Panc1 (cell line): ENCODE measurements around the gene IFNAR2. TPM values are rescaled to one million over a fixed set of nuclear protein-coding genes. Genes with fewer than 3 reads are reported as not detected.

Experiments
- ATAC-seq: fragments of 200-7000 bp; cut with Tn5 transposase; 2 replicates; pipeline ENCODE4 v1.9.1; 2020; ENCODE audit warnings: mild to moderate bottlenecking, moderate library complexity
- BruUV-seq: library from RNA; stranded (reverse); fragments of 400-500 nt; replicated peaks from 2 replicates; lab custom pipeline; 2021; lab: Mats Ljungman, UMichigan
- CTCF ChIA-PET: fragments of 300-600 bp; sonication (Branson Sonifier 250); formaldehyde crosslinking; loops from one replicate; lab custom pipeline; 2022; ENCODE audit warnings: antibody characterized with exemption; lab: Charles Lee
- POLR2A ChIA-PET: fragments of 300-600 bp; sonication (Branson Sonifier 250); formaldehyde crosslinking; loops from one replicate; lab custom pipeline; 2022; ENCODE audit warnings: antibody characterized with exemption; lab: Charles Lee
- DNase-seq: peaks from one replicate; pipeline ENCODE4 v3.0.0-alpha.2; 2010; ENCODE audit warnings: low read depth, low spot score
- H3K27ac ChIP-seq: 2 replicates; pipeline ENCODE4 v1.5.1; 2011; ENCODE audit warnings: mild to moderate bottlenecking, low read length, inconsistent platforms
- H3K27me3 ChIP-seq: fragments of 200-500 bp; sonication (Bioruptor generic); 2 replicates; pipeline ENCODE4 v1.6.0; 2014; ENCODE audit warnings: low read length, inconsistent platforms; ENCODE audit not compliant: control insufficient read depth, insufficient read depth
- H3K36me3 ChIP-seq: fragments of 200-500 bp; sonication (Bioruptor generic); 2 replicates; pipeline ENCODE4 v1.5.1; 2014; ENCODE audit warnings: inconsistent platforms, mild to moderate bottlenecking, low read length, moderate library complexity; ENCODE audit not compliant: control insufficient read depth, insufficient read depth
- H3K4me1 ChIP-seq: 2 replicates; pipeline ENCODE4 v1.5.1; 2011; ENCODE audit warnings: inconsistent platforms, mild to moderate bottlenecking, low read length, moderate library complexity; ENCODE audit not compliant: control insufficient read depth, insufficient read depth
- H3K4me3 ChIP-seq, 2 experiments: 2 replicates each; pipeline ENCODE4 v1.5.1; 2011 to 2012; ENCODE audit warnings: low read depth in 2 of 2, low read length in 2 of 2, mild to moderate bottlenecking in 2 of 2, inconsistent platforms in 1 of 2, moderate library complexity in 1 of 2
- H3K9me3 ChIP-seq: fragments of 200-500 bp; sonication (Bioruptor generic); 2 replicates; pipeline ENCODE4 v1.5.1; 2014; ENCODE audit warnings: low read depth, mild to moderate bottlenecking, inconsistent platforms, low read length, moderate library complexity; ENCODE audit not compliant: control insufficient read depth, insufficient read depth
- POLR2AphosphoS5 ChIP-seq: IDR thresholded peaks from 2 replicates; pipeline ENCODE4 v1.6.1; 2012; ENCODE audit warnings: mild to moderate bottlenecking, low read depth, low read length, moderate library complexity
- SIN3A ChIP-seq: IDR thresholded peaks from 2 replicates; pipeline ENCODE4 v1.6.1; 2012; ENCODE audit warnings: low read depth, mild to moderate bottlenecking, low read length, moderate library complexity, borderline replicate concordance; ENCODE audit not compliant: insufficient read depth
- TCF7L2 ChIP-seq: IDR thresholded peaks from 2 replicates; pipeline ENCODE4 v1.6.1; 2011; ENCODE audit warnings: mild to moderate bottlenecking, low read depth, low read length, inconsistent platforms
- in situ Hi-C: cut with HindIII; loops from 2 replicates; pipeline ENCODE4 v1.10.0; 2016; ENCODE audit warnings: low sequenced_read_pairs, low pct_unique_long_range_greater_than_20kb
- intact Hi-C: fragments of 100-400 bp; cut with micrococcal nuclease; formaldehyde crosslinking; loops from one replicate; pipeline ENCODE4 v1.10.0; 2022; ENCODE audit not compliant: unreplicated experiment
- total RNA-seq: library from RNA; stranded (reverse); gene quantifications from one replicate; pipeline ENCODE4 v1.2.1, GENCODE V29; 2021; ENCODE audit not compliant: unreplicated experiment
- TF ChIP-seq, protein P1 (sequence below), 2 experiments: IDR thresholded peaks; 2 replicates each; pipeline ENCODE4 v1.6.1; 2011 to 2012; ENCODE audit warnings: low read depth in 2 of 2, control low read depth in 1 of 2, low read length in 1 of 2, mild to moderate bottlenecking in 1 of 2, moderate library complexity in 1 of 2; ENCODE audit not compliant: insufficient read depth in 1 of 2
- TF ChIP-seq, protein P2 (sequence below): fragments of 450-650 bp; IDR thresholded peaks from 2 replicates; pipeline ENCODE4 v1.5.1; 2017; ENCODE audit warnings: mild to moderate bottlenecking

Gene IFNAR2
- total RNA-seq, 1 experiment from 2014 or later = 18.2 TPM

DNA sequence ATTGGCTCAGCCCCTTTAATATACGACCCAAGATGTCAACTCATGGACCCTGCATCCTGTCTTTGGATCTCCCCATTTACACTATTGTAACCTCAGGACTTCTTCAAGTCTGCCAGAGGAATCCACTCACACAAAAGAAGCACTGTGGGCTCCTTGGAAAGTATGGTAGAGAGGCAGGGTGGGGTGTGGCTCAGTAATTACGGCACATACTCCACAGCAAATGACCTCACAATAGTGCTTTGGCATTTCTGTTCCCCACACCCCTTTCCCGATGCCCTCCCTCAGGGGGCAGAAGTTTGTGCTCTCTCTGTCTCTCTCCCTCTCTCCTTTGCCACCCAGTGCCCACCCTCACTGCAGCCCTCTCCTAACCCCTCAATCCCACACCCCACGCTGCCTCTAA is 27.8 kb upstream of the IFNAR2 start:
- CTCF ChIA-PET = interaction anchor here (1.0 kb wide), 1 partner anchor 168 kb away, joined by 3 read pairs; no protein-coding TSS in a partner anchor
- no TSS peak for BruUV-seq

DNA sequence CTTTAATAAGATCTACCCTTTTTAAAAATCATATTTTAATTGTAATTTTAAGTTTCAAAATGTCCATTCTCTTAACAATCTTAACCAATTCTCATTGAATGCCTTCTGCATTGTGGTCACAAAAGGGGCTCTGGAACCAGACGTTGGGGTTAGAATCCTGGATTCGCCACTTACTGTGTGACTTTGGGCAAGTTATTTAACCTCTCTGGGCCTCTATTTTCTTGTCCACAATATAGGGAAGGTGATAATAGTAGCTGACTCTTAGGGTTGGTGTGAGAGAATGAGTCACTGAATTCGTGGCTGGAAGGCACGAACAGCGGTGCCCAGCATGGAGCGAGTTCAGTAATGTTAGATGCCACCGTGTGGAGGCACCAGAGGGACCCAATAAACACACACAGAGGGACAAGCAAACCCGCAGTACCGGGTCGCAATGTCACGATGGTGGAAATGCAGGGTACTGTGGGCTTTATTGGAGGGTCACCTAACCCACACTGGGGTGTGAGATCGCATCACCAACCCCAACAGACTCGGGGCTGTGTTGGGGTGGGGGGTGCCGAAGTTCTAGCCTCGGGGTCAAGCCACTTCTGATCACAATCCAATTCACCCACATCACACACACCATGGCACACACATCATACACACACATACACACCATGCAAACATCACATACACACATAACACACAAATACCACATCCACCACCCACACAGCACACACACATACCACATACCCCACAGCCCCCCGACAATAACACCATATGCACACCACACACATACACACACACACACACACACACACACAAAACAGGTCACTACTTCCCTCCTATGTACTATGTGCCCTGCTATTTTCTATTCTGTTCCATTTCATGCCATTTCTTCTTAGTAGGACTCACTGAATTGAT is 27.0 kb upstream of the IFNAR2 start:
- Histone ChIP-seq H3K36me3 (no peaks in the 10 kb centered on the region), H3K9me3 (no peaks in the 10 kb centered on the region), H3K27me3 (no peaks in the 10 kb centered on the region), H3K4me1 (peaks cover 5% of the 10 kb centered on the region; the same call in 1 of the 2 replicates), H3K27ac (no peak overlapping the region), H3K4me3 (no peak overlapping the region)
- DNase-seq (no peak), ATAC-seq (no peak)
- ChIA-PET CTCF (interaction anchor here (1.0 kb wide), 1 partner anchor 167 kb away, joined by 3 read pairs; no protein-coding TSS in a partner anchor), POLR2A (no interaction called here)
- no peak for TF ChIP-seq POLR2AphosphoS5
- in situ Hi-C loops = no loop called here
- intact Hi-C loops = no loop called here
- BruUV-seq = no TSS peak

More for the DNA sequence above, 27.8 kb upstream of the IFNAR2 start:
- peaks cover 5% of the 10 kb centered on the region; the same call in 1 of the 2 replicates for H3K4me1 ChIP-seq
- intact Hi-C loops (no loop called here), in situ Hi-C loops (no loop called here)
- no peak overlapping the region for H3K27ac ChIP-seq
- ATAC-seq (no peak), DNase-seq (no peak)
- H3K4me3 ChIP-seq = no peak overlapping the region
- no peaks in the 10 kb centered on the region for H3K9me3 ChIP-seq
- no peaks in the 10 kb centered on the region for H3K36me3 ChIP-seq
- POLR2A ChIA-PET = no interaction called here
- TF ChIP-seq POLR2AphosphoS5 (no peak), SIN3A (no peak), TCF7L2 (no peak)
- TF ChIP-seq, protein P1, sequence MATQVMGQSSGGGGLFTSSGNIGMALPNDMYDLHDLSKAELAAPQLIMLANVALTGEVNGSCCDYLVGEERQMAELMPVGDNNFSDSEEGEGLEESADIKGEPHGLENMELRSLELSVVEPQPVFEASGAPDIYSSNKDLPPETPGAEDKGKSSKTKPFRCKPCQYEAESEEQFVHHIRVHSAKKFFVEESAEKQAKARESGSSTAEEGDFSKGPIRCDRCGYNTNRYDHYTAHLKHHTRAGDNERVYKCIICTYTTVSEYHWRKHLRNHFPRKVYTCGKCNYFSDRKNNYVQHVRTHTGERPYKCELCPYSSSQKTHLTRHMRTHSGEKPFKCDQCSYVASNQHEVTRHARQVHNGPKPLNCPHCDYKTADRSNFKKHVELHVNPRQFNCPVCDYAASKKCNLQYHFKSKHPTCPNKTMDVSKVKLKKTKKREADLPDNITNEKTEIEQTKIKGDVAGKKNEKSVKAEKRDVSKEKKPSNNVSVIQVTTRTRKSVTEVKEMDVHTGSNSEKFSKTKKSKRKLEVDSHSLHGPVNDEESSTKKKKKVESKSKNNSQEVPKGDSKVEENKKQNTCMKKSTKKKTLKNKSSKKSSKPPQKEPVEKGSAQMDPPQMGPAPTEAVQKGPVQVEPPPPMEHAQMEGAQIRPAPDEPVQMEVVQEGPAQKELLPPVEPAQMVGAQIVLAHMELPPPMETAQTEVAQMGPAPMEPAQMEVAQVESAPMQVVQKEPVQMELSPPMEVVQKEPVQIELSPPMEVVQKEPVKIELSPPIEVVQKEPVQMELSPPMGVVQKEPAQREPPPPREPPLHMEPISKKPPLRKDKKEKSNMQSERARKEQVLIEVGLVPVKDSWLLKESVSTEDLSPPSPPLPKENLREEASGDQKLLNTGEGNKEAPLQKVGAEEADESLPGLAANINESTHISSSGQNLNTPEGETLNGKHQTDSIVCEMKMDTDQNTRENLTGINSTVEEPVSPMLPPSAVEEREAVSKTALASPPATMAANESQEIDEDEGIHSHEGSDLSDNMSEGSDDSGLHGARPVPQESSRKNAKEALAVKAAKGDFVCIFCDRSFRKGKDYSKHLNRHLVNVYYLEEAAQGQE (IDR thresholded peaks at IDR 0.05; ENCODE audit: insufficient read depth in 1 of 2, low read depth in 2 of 2, low read length in 1 of 2) = no peak
- TF ChIP-seq, protein P2, sequence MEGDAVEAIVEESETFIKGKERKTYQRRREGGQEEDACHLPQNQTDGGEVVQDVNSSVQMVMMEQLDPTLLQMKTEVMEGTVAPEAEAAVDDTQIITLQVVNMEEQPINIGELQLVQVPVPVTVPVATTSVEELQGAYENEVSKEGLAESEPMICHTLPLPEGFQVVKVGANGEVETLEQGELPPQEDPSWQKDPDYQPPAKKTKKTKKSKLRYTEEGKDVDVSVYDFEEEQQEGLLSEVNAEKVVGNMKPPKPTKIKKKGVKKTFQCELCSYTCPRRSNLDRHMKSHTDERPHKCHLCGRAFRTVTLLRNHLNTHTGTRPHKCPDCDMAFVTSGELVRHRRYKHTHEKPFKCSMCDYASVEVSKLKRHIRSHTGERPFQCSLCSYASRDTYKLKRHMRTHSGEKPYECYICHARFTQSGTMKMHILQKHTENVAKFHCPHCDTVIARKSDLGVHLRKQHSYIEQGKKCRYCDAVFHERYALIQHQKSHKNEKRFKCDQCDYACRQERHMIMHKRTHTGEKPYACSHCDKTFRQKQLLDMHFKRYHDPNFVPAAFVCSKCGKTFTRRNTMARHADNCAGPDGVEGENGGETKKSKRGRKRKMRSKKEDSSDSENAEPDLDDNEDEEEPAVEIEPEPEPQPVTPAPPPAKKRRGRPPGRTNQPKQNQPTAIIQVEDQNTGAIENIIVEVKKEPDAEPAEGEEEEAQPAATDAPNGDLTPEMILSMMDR = no peak
- H3K27me3 ChIP-seq = no peaks in the 10 kb centered on the region

DNA sequence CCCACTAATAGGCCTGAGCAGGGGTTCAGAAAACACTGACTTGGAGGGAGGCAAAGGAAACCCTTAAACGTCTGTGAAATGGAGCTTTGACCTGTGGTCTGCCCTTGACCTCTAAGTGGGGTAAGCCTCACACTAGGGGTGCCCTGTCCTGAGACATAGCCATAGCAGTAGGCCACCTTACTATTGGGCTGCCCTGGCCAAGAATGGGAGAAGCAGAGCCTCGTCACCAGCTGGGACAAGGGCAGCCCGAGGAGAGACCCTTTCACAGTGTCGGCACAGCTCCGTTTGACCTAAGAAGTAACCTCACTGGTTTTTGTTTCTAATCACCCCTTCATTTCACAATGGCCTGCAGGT is 26.4 kb upstream of the IFNAR2 start:
- CTCF ChIA-PET = interaction anchor here (0.6 kb wide), 1 partner anchor 269 kb away, joined by 7 read pairs; no protein-coding TSS in a partner anchor
- Histone ChIP-seq H3K27me3 (no peaks in the 10 kb centered on the region), H3K27ac (no peak overlapping the region), H3K4me3 (no peak overlapping the region), H3K4me1 (peaks cover 5% of the 10 kb centered on the region; the same call in 1 of the 2 replicates), H3K9me3 (no peaks in the 10 kb centered on the region; the same call in 1 of the 2 replicates), H3K36me3 (no peaks in the 10 kb centered on the region)
- POLR2A ChIA-PET = no interaction called here
- intact Hi-C loops = no loop called here
- DNase-seq (no peak), ATAC-seq (no peak)
- no TSS peak for BruUV-seq
- in situ Hi-C loops = no loop called here
- TF ChIP-seq TCF7L2 (no peak), POLR2AphosphoS5 (no peak), SIN3A (no peak)
- TF ChIP-seq, protein P1 (IDR thresholded peaks at IDR 0.05; ENCODE audit: insufficient read depth in 1 of 2, low read depth in 2 of 2, low read length in 1 of 2) = no peak
- TF ChIP-seq, protein P2 = no peak
